Ectodermal cell (in vitro differentiated cells): Measurements from ENCODE around the gene AUH.
A peak's percentile ranks its signal among the peaks of the same experiment; 100 is the strongest.

Experiments
- H3K27ac ChIP-seq: 2 replicates; pipeline ENCODE4 v1.7.0; 2013; ENCODE audit warnings: mild to moderate bottlenecking, low read depth, low read length; ENCODE audit not compliant: insufficient read depth, poor library complexity, severe bottlenecking
- H3K27me3 ChIP-seq: 2 replicates; pipeline ENCODE4 v1.7.0; 2013; ENCODE audit warnings: mild to moderate bottlenecking, low read length; ENCODE audit not compliant: insufficient read depth, control insufficient read depth, poor library complexity, severe bottlenecking
- H3K36me3 ChIP-seq: one replicate; pipeline ENCODE4 v1.7.0; 2013; ENCODE audit warnings: low read length; ENCODE audit not compliant: control insufficient read depth, insufficient read depth
- H3K4me1 ChIP-seq: one replicate; pipeline ENCODE4 v1.7.0; 2013; ENCODE audit warnings: low read length; ENCODE audit not compliant: control insufficient read depth, insufficient read depth
- H3K4me3 ChIP-seq: 2 replicates; pipeline ENCODE4 v1.7.0; 2013; ENCODE audit warnings: low read depth, low read length, control low read depth; ENCODE audit not compliant: insufficient read depth
- H3K9me3 ChIP-seq: 2 replicates; pipeline ENCODE4 v1.7.0; 2013; ENCODE audit warnings: mild to moderate bottlenecking, low read length, moderate library complexity; ENCODE audit not compliant: control insufficient read depth
- WGBS, 2 experiments: methylation state at CpG; one replicate each; pipeline ENCODE4 v1.1.7; 2013; ENCODE audit warnings: missing lambda C conversion rate in 2 of 2; 5-methylcytosine and 5-hydroxymethylcytosine counted together

Gene AUH

GRCh38 chr9:91360551-91361290 is 997 bp downstream of the AUH start:
- WGBS, 2 experiments, result 5 to 6% methylated on average over 8 to 10 of the region's 10 CpGs
- Histone ChIP-seq H3K9me3 (peaks cover 3% of the 10 kb centered on the region), H3K4me1 (no peaks in the 10 kb centered on the region), H3K4me3 (peak overlapping the region; percentile 76), H3K27ac (no peak overlapping the region), H3K36me3 (no peaks in the 10 kb centered on the region), H3K27me3 (no peaks in the 10 kb centered on the region)

GRCh38 chr9:91359734-91360470 is 1.8 kb downstream of the AUH start:
- Histone ChIP-seq H3K27me3 (no peaks in the 10 kb centered on the region), H3K9me3 (peaks cover 3% of the 10 kb centered on the region), H3K27ac (no peak overlapping the region), H3K4me1 (no peaks in the 10 kb centered on the region), H3K36me3 (no peaks in the 10 kb centered on the region), H3K4me3 (no peak overlapping the region)
- WGBS, 2 experiments, result 78 to 86% methylated on average over 4 to 7 of the region's 7 CpGs

DNA sequence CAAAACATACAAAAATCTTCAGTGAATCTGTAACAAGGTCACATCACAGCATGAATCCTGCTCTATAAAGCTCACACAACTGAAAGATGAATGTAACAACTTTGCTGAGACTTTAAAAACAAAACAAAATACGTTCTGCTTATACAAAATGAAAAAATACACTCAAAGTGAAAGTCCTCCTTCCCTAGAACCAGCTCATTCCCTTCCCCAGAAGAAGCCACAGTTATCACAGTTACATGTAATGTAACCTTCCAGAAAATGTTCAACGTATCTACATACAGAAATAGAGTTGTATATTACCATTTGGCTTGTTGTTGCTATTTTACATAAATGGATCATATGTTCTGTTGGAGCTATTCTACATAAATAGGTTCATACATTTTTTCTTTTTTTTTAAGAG is 2.6 kb downstream of the AUH start:
- H3K9me3 ChIP-seq, result no peaks in the 10 kb centered on the region
- H3K27ac ChIP-seq, result no peak overlapping the region
- no peaks in the 10 kb centered on the region for H3K36me3 ChIP-seq
- H3K4me3 ChIP-seq, result no peak overlapping the region
- H3K27me3 ChIP-seq, result no peaks in the 10 kb centered on the region
- 83 to 95% methylated on average over 1 to 2 of the region's 2 CpGs for WGBS, 2 experiments
- no peaks in the 10 kb centered on the region for H3K4me1 ChIP-seq

GRCh38 chr9:91354881-91355280 is 6.8 kb downstream of the AUH start:
- Histone ChIP-seq H3K4me3 (no peak overlapping the region), H3K4me1 (no peaks in the 10 kb centered on the region), H3K27me3 (no peaks in the 10 kb centered on the region), H3K9me3 (no peaks in the 10 kb centered on the region), H3K27ac (no peak overlapping the region), H3K36me3 (no peaks in the 10 kb centered on the region)
- 100% methylated on average over 1 of the region's 1 CpG; no CpG with 5 or more reads in 1 of the 2 experiments for WGBS, 2 experiments

DNA sequence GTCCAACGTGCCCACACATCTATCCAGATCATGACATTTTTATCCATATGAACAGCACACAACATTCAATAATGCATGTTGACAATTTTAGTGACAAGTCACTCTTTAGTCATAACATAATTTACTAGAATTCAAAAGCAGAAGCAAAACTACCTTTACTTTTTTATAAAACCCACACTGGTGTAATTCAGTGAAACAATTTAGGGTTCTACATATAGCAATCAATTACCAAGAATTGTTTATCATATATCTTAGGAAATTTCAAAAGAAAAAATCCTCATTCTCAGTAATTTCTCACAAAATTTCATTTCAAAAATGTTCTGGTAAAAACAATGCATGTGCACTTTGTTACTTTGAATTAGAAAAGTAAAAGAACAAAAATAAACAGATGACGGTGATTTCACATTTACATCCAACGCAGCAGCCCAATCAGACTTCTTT is 12.6 kb downstream of the AUH start:
- no peak overlapping the region for H3K4me3 ChIP-seq
- H3K4me1 ChIP-seq, result no peaks in the 10 kb centered on the region
- WGBS, 2 experiments, result 87 to 98% methylated on average over 1 to 3 of the region's 3 CpGs
- H3K36me3 ChIP-seq, result no peaks in the 10 kb centered on the region
- no peaks in the 10 kb centered on the region for H3K27me3 ChIP-seq
- H3K27ac ChIP-seq, result no peak overlapping the region
- H3K9me3 ChIP-seq, result no peaks in the 10 kb centered on the region

- 86 to 94% methylated on average over 4 to 5 of the region's 6 CpGs for WGBS, 2 experiments
- Histone ChIP-seq H3K4me3 (no peak overlapping the region), H3K27ac (no peak overlapping the region), H3K27me3 (no peaks in the 10 kb centered on the region), H3K36me3 (no peaks in the 10 kb centered on the region), H3K4me1 (no peaks in the 10 kb centered on the region), H3K9me3 (no peaks in the 10 kb centered on the region)
Observed at GRCh38 chr9:91348191-91348807, 13.4 kb downstream of the AUH start.

- H3K27me3 ChIP-seq, result no peaks in the 10 kb centered on the region
- H3K4me1 ChIP-seq, result no peaks in the 10 kb centered on the region
- no peaks in the 10 kb centered on the region for H3K9me3 ChIP-seq
- no peak overlapping the region for H3K4me3 ChIP-seq
- H3K27ac ChIP-seq, result no peak overlapping the region
- no peaks in the 10 kb centered on the region for H3K36me3 ChIP-seq
Observed at GRCh38 chr9:91347377-91347776, 14.3 kb downstream of the AUH start.

DNA sequence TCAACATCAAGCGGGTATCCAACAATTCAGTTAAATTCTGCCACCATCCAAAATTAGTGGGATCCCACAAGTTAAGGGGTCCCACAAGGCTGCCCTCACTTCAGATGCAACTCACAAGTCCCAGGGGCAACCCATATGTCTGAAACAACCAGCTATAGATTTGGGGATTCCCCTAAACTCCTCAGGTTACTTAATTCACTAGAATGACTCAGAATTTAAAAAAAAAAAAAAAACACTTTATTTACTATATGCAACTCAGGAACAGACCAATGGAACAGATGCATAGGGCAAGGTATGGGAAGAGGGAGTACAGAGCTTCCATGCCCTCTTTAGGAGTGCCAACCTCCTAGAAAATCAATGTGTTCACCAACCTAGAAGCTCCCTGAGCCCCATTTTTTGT is 15.1 kb downstream of the AUH start:
- H3K4me3 ChIP-seq, result no peak overlapping the region
- H3K9me3 ChIP-seq, result no peaks in the 10 kb centered on the region
- no peaks in the 10 kb centered on the region for H3K36me3 ChIP-seq
- H3K27ac ChIP-seq, result no peak overlapping the region
- no peaks in the 10 kb centered on the region for H3K4me1 ChIP-seq
- WGBS, 2 experiments, result 92 to 95% methylated on average over 1 of the region's 1 CpG
- no peaks in the 10 kb centered on the region for H3K27me3 ChIP-seq

- WGBS, 2 experiments, result 72 to 86% methylated on average over 3 to 4 of the region's 4 CpGs
Observed at GRCh38 chr9:91345978-91346377, 15.7 kb downstream of the AUH start.

GRCh38 chr9:91342575-91342974 is 19.1 kb downstream of the AUH start:
- Histone ChIP-seq H3K4me3 (no peak overlapping the region), H3K27me3 (no peaks in the 10 kb centered on the region), H3K4me1 (no peaks in the 10 kb centered on the region), H3K36me3 (no peaks in the 10 kb centered on the region), H3K27ac (no peak overlapping the region), H3K9me3 (no peaks in the 10 kb centered on the region)
- WGBS, 2 experiments, result 92 to 95% methylated on average over 3 of the region's 3 CpGs

More at GRCh38 chr9:91345978-91346377, 15.7 kb downstream of the AUH start:
- Histone ChIP-seq H3K4me1 (no peaks in the 10 kb centered on the region), H3K27ac (no peak overlapping the region), H3K27me3 (no peaks in the 10 kb centered on the region), H3K4me3 (no peak overlapping the region), H3K9me3 (no peaks in the 10 kb centered on the region), H3K36me3 (no peaks in the 10 kb centered on the region)
